HepG2 (cell line): Measurements from ENCODE around the gene INAFM1. TPM values are rescaled to one million over a fixed set of nuclear protein-coding genes. Genes with fewer than 3 reads are reported as not detected.

Experiments used
- AKAP8 ChIP-seq: sonication (generic); formaldehyde crosslinking; IDR thresholded peaks from 2 replicates; pipeline ENCODE4 v1.5.1; 2020; ENCODE audit warnings: mild to moderate bottlenecking, missing genetic modification reagents
- CENPX ChIP-seq: sonication (generic); formaldehyde crosslinking; IDR thresholded peaks from 2 replicates; pipeline ENCODE4 v1.9.0; 2021; ENCODE audit warnings: mild to moderate bottlenecking, missing genetic modification reagents, moderate library complexity
- DR1 ChIP-seq: sonication (generic); formaldehyde crosslinking; IDR thresholded peaks from 2 replicates; pipeline ENCODE4 v1.8.0; 2021; ENCODE audit warnings: mild to moderate bottlenecking, missing genetic modification reagents, inconsistent platforms
- ELF3 ChIP-seq: IDR thresholded peaks from 2 replicates; pipeline ENCODE4 v1.6.1; 2016; ENCODE audit warnings: missing genetic modification reagents, missing compliant biosample characterization
- FOXA3 ChIP-seq: IDR thresholded peaks from 2 replicates; pipeline ENCODE4 v1.6.1; 2016; ENCODE audit warnings: missing genetic modification reagents, missing compliant biosample characterization
- GZF1 ChIP-seq: sonication (generic); formaldehyde crosslinking; IDR thresholded peaks from 2 replicates; pipeline ENCODE4 v1.5.1; 2020; ENCODE audit warnings: mild to moderate bottlenecking, missing genetic modification reagents
- HOXD1 ChIP-seq: sonication (generic); formaldehyde crosslinking; IDR thresholded peaks from 2 replicates; pipeline ENCODE4 v1.5.0; 2020; ENCODE audit warnings: missing genetic modification reagents
- MBD4 ChIP-seq: IDR thresholded peaks from 2 replicates; pipeline ENCODE4 v1.6.1; 2012; ENCODE audit warnings: low read length, inconsistent platforms, borderline replicate concordance
- MBNL3 ChIP-seq: fragments of 250-450 bp; sonication (Bioruptor Pico); conservative IDR thresholded peaks from 2 replicates; pipeline ENCODE4 v1.8.0; 2022; ENCODE audit warnings: mild to moderate bottlenecking, inconsistent platforms
- NPAS2 ChIP-seq: sonication (generic); formaldehyde crosslinking; IDR thresholded peaks from 2 replicates; pipeline ENCODE4 v1.8.0; 2022; ENCODE audit warnings: mild to moderate bottlenecking, missing genetic modification reagents, borderline replicate concordance
- NR1H2 ChIP-seq: sonication (generic); formaldehyde crosslinking; IDR thresholded peaks from 2 replicates; pipeline ENCODE4 v1.8.1; 2022; ENCODE audit warnings: low read depth, missing genetic modification reagents, borderline replicate concordance
- RAD21 ChIP-seq: fragments of 450-650 bp; formaldehyde crosslinking; IDR thresholded peaks from 2 replicates; pipeline ENCODE4 v1.5.0; 2020; ENCODE audit warnings: mild to moderate bottlenecking
- REPIN1 ChIP-seq: sonication (generic); formaldehyde crosslinking; IDR thresholded peaks from 2 replicates; pipeline ENCODE4 v1.8.0; 2022; ENCODE audit warnings: missing genetic modification reagents, low read depth, mild to moderate bottlenecking, borderline replicate concordance
- SAFB2 ChIP-seq: sonication (generic); formaldehyde crosslinking; IDR thresholded peaks from 2 replicates; pipeline ENCODE4 v1.5.1; 2020; ENCODE audit warnings: missing genetic modification reagents, low read depth, mild to moderate bottlenecking, borderline replicate concordance
- SMAD9 ChIP-seq: sonication (generic); formaldehyde crosslinking; IDR thresholded peaks from 2 replicates; pipeline ENCODE4 v1.5.1; 2020; ENCODE audit warnings: mild to moderate bottlenecking, missing genetic modification reagents
- SP4 ChIP-seq: sonication (generic); formaldehyde crosslinking; IDR thresholded peaks from 2 replicates; pipeline ENCODE4 v1.8.1; 2023; ENCODE audit warnings: mild to moderate bottlenecking, missing genetic modification reagents
- SRSF9 ChIP-seq: fragments of 200-400 bp; formaldehyde crosslinking; IDR thresholded peaks from 2 replicates; pipeline ENCODE4 v1.6.1; 2018; ENCODE audit warnings: borderline replicate concordance, mild to moderate bottlenecking, low read depth, low read length; ENCODE audit not compliant: insufficient read depth, poor library complexity, severe bottlenecking
- TRIM22 ChIP-seq: fragments of 450-650 bp; IDR thresholded peaks from 2 replicates; pipeline ENCODE4 v1.6.1; 2017
- XBP1 ChIP-seq: sonication (generic); formaldehyde crosslinking; IDR thresholded peaks from 2 replicates; pipeline ENCODE4 v1.5.0; 2020; ENCODE audit warnings: missing genetic modification reagents
- YY1 ChIP-seq: IDR thresholded peaks from 2 replicates; pipeline ENCODE4 v1.6.1; 2011; ENCODE audit warnings: low read length, low read depth, moderate library complexity, mild to moderate bottlenecking; ENCODE audit not compliant: insufficient read depth, insufficient replicate concordance
- ZFP1 ChIP-seq: IDR thresholded peaks from 2 replicates; pipeline ENCODE4 v1.6.1; 2016
- ZNF224 ChIP-seq: sonication (generic); formaldehyde crosslinking; IDR thresholded peaks from 2 replicates; pipeline ENCODE4 v1.5.0; 2020; ENCODE audit warnings: mild to moderate bottlenecking, missing genetic modification reagents
- ZNF275 ChIP-seq: sonication (generic); formaldehyde crosslinking; IDR thresholded peaks from 2 replicates; pipeline ENCODE4 v1.8.0; 2022; ENCODE audit warnings: missing genetic modification reagents, mild to moderate bottlenecking, inconsistent platforms, borderline replicate concordance
- ZNF441 ChIP-seq: sonication (generic); formaldehyde crosslinking; IDR thresholded peaks from 2 replicates; pipeline ENCODE4 v1.7.0; 2021; ENCODE audit warnings: missing genetic modification reagents, borderline replicate concordance
- ZNF468 ChIP-seq: sonication (generic); formaldehyde crosslinking; IDR thresholded peaks from 2 replicates; pipeline ENCODE4 v1.8.0; 2022; ENCODE audit warnings: mild to moderate bottlenecking, moderate library complexity, missing genetic modification reagents
- ZNF639 ChIP-seq: conservative IDR thresholded peaks from 2 replicates; pipeline ENCODE4 v1.6.1; 2018; ENCODE audit warnings: missing genetic modification reagents
- ZNF772 ChIP-seq: sonication (generic); formaldehyde crosslinking; IDR thresholded peaks from 2 replicates; pipeline ENCODE4 v1.5.0; 2020; ENCODE audit warnings: mild to moderate bottlenecking, missing genetic modification reagents
- ZNF773 ChIP-seq: sonication (generic); formaldehyde crosslinking; IDR thresholded peaks from 2 replicates; pipeline ENCODE4 v1.4.0; 2020; ENCODE audit warnings: missing genetic modification reagents, borderline replicate concordance
- ZNF839 ChIP-seq: sonication (generic); formaldehyde crosslinking; IDR thresholded peaks from 2 replicates; pipeline ENCODE4 v1.4.0; 2020; ENCODE audit warnings: missing genetic modification reagents, mild to moderate bottlenecking, borderline replicate concordance
- polyA plus RNA-seq, 8 experiments: library from polyadenylated mRNA; depleted of rRNA in 3 of 8; stranded (reverse) in 7 of 8; unstranded in 1 of 8; fragments of >200 nt; fragmentation: Illumina TruSeq in 4 of 8; extraction: Trizol in 4 of 8; gene quantifications; 2 replicates each; pipeline versions ENCODE4 v1.2.1 to v1.2.3, GENCODE V29; 2011 to 2016; ENCODE audit warnings: low read depth in 4 of 8, missing spikeins in 1 of 8, mixed read lengths in 1 of 8; ENCODE audit not compliant: insufficient read depth in 1 of 8
- total RNA-seq, 5 experiments: library from RNA; depleted of rRNA; stranded (reverse); fragments of >200 nt; fragmentation: Illumina TruSeq; extraction: Trizol; gene quantifications; 2 replicates each; pipeline ENCODE4 v1.2.3, GENCODE V29; 2016; ENCODE audit warnings: low read depth in 1 of 5

Gene INAFM1
- total and polyA plus RNA-seq, 2 of the 13 experiments (the other 11 are each of a cell fraction or from before 2014, with no cell fraction given), result 0.88 to 1.9 TPM

GRCh38 chr19:47257411-47258169, 17.1 kb upstream of the INAFM1 start (continued):
- TF ChIP-seq REPIN1 (CRISPR knock-in tag) (no peak), NR1H2 (no peak), ZNF441 (CRISPR knock-in tag) (no peak), SRSF9 (no peak), ZNF773 (CRISPR knock-in tag) (peak; percentile 58; the same call in 1 of the 2 replicates), SP4 (CRISPR knock-in tag) (peak; percentile 52), TRIM22 (no peak), DR1 (CRISPR knock-in tag) (no peak), NPAS2 (CRISPR knock-in tag) (no peak), ZNF639 (CRISPR knock-in tag) (0 out of 2 replicates have a peak, but pooled peaks have one; percentile 32), HOXD1 (no peak), SAFB2 (CRISPR knock-in tag) (no peak; the same call in 1 of the 2 replicates), ZNF468 (CRISPR knock-in tag) (no peak), RAD21 (CRISPR knock-in tag) (no peak), XBP1 (CRISPR knock-in tag) (no peak), ZNF224 (CRISPR knock-in tag) (no peak), MBNL3 (CRISPR knock-in tag) (no peak), AKAP8 (CRISPR knock-in tag) (no peak), ZNF772 (CRISPR knock-in tag) (peak; percentile 57; the same call in 1 of the 2 replicates), GZF1 (no peak), ZNF839 (CRISPR knock-in tag) (peak; percentile 69; the same call in 1 of the 2 replicates), YY1 (no peak), MBD4 (no peak), ZFP1 (no peak), CENPX (CRISPR knock-in tag) (no peak), FOXA3 (CRISPR knock-in tag) (no peak; the same call in 1 of the 2 replicates), ELF3 (no peak), ZNF275 (CRISPR knock-in tag) (no peak), SMAD9 (CRISPR knock-in tag) (no peak)
